ENCODE data around the gene TIRAP.

TIRAP gene

GRCh38 chr11:126318574-126319373, 35.9 kb downstream of the TIRAP start:
- in situ Hi-C loops (cut with HindIII; ENCODE audit: low sequenced_read_pairs): no loop called here

GRCh38 chr11:126319374-126319740, 36.5 kb downstream of the TIRAP start:
- in situ Hi-C loops (cut with HindIII; ENCODE audit: low sequenced_read_pairs): no loop called here

- in situ Hi-C loops (cut with HindIII; ENCODE audit: low sequenced_read_pairs): no loop called here
Observed at GRCh38 chr11:126322996-126323395, 40.1 kb downstream of the TIRAP start.

- in situ Hi-C loops (cut with HindIII; ENCODE audit: low sequenced_read_pairs): no loop called here
Observed at GRCh38 chr11:126327281-126328000, 44.5 kb downstream of the TIRAP start.

DNA sequence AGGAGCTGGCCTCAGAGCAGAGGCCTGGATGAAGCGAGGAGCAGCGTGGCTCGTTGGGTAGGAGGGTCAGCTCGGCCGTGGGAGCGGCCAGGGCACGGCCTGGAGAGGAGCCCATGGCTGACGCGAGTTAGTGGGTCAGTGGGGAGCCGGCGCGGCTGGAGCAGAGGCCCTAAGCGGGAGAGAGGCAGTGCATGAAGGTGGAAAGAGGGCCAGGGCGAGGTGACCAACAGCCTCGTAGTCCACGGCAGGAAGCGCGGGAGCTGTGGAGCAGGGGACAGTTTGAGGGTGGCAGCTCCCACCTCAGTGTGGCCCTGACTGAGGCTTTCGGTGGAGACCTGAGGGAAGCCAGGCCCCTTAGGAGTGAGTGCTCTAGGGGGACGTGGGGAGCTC, 45.1 kb downstream of the TIRAP start:
- in situ Hi-C loops (cut with HindIII; ENCODE audit: low sequenced_read_pairs): no loop called here

- in situ Hi-C loops (cut with HindIII; ENCODE audit: low sequenced_read_pairs): no loop called here
Observed at GRCh38 chr11:126328444-126328843, 45.6 kb downstream of the TIRAP start.

- in situ Hi-C loops (cut with HindIII; ENCODE audit: low sequenced_read_pairs): no loop called here
Observed at GRCh38 chr11:126328938-126329643, 46.2 kb downstream of the TIRAP start.

DNA sequence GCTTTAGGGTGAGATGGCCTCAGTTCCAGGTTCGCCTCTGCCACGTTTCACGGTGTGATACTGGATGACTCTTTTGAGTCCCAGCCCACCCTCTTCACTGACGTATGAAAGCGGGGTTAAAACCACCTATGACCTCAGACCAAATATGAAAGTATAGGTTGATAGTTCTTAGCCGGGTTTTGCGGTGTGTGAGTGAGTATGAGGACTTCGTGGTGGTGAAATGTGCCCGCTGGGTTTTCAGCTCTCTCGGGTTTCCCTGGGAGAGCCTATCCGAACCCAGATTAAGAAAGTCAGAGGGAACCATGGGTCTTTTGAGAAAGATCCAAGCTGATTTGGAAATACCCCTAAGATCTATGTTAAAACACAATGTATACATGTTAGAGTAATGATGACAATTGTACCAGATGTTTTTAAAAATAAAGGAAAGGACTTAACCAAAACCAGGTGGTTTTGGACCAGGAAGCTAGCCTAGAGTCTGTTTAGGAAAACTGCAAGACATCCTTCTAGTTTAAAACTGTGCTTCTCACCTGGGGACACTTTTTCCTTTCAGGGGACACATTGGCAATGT, 46.8 kb downstream of the TIRAP start:
- in situ Hi-C loops (cut with HindIII; ENCODE audit: low sequenced_read_pairs): no loop called here

GRCh38 chr11:126331286-126331685, 48.4 kb downstream of the TIRAP start:
- in situ Hi-C loops (cut with HindIII; ENCODE audit: low sequenced_read_pairs): no loop called here

DNA sequence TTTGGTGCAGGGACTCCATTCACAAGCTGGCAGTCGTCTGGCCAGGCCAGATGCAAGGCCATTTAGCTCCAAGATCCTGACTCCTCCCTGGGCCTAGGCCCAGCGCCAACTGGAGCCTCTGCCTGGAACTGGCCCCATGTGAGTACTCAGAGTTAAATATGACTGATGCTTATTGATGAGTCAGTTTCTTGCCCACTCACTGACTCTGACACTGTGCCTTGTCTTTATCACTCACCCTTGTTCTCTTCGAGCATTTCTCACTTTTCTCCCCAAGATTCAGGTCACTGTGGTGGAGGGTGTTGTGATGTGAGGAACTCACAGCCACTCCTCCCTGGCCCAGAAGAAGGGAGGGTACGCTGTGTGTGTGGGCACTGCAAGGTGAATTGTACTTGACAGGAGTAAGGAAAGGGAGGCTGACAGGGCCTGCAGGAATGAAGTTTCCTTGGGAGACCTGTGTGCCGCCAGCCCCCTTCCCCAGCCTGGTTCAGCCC, 49.4 kb downstream of the TIRAP start:
- in situ Hi-C loops (cut with HindIII; ENCODE audit: low sequenced_read_pairs): no loop called here

- in situ Hi-C loops (cut with HindIII; ENCODE audit: low sequenced_read_pairs): no loop called here
Observed at GRCh38 chr11:126333142-126333541, 50.2 kb downstream of the TIRAP start.

DNA sequence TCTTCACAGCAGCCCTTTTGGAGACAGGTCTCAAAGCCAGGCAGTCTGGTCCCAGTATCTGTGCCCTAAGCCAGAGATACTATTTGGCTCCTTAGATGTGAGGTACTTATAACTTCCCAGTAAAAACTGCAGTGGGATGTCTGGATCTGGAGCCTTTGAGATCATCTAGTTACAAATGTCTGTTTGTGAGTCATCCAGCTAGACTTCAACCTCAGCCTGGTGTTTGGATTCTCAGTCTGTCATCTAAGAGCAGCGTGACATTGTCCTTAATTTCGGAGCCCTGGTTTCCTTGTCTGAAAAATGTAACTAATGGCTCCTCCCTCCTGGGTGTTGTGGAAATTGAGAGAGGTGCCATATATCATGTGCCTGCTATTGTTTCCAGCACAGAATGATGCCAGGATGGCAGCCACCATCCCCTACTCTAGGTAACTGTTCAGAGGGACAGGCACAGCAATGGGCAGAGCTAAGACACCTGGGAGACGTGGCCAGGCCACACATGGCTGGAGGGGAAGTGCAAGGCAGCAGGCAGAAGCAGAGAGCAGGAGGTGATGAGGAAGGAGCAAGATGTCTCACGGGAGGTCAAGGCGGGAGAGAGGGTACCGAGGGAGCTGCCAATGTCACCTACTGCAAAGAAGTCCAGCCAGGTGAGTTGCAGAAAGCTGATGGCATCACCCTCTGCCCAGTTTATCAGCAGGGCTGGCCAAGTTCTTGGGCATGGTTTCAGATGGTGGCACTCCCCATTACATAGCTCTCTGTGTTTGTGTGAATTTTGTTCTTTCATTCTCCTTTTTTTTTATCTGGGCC, 52.0 kb downstream of the TIRAP start:
- in situ Hi-C loops (cut with HindIII; ENCODE audit: low sequenced_read_pairs): no loop called here

GRCh38 chr11:126335463-126335760, 52.5 kb downstream of the TIRAP start:
- in situ Hi-C loops (cut with HindIII; ENCODE audit: low sequenced_read_pairs): no loop called here

DNA sequence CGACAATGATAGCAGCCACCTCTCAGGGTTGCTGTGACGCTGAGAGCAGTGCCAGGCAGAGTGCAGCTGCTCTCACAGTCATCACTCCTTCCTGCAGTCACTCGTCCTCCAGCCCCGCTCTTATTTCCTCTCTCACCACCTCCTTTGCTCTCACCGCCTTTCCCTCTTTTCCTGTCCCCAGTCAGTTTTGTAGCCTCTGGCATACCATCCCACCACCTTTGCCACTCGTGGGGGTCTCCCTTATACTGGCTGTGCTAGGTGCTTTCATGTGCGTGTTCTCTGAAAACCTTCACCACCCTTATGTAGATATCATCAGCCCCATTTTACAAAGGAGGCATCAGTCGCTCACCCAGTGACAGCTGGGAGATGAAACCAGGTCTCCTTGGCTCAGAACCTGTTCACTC, 53.2 kb downstream of the TIRAP start:
- in situ Hi-C loops (cut with HindIII; ENCODE audit: low sequenced_read_pairs): no loop called here

DNA sequence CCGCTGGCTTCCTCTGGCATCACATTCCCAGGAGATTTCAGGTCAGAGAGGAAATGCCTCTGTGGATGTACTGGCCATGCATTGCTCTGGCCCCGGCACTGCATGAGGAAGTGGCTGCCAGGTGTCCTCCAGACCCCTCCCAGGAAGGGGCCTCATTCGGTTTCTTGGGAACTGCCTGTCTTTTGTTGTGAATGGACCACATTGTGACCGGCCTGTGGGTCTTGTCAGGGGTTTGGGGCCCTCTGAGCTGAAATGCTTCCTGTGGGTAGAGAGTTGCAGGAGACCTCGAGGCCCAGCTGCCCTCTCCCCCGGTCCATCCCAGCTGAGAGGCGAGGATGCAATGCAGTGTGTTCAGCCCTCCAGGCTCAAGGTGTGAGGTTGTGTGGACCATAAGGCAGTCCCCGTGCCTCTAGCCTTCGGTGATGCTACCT, 53.8 kb downstream of the TIRAP start:
- in situ Hi-C loops (cut with HindIII; ENCODE audit: low sequenced_read_pairs): no loop called here

- in situ Hi-C loops (cut with HindIII; ENCODE audit: low sequenced_read_pairs): no loop called here
Observed at GRCh38 chr11:126337126-126337473, 54.2 kb downstream of the TIRAP start.

DNA sequence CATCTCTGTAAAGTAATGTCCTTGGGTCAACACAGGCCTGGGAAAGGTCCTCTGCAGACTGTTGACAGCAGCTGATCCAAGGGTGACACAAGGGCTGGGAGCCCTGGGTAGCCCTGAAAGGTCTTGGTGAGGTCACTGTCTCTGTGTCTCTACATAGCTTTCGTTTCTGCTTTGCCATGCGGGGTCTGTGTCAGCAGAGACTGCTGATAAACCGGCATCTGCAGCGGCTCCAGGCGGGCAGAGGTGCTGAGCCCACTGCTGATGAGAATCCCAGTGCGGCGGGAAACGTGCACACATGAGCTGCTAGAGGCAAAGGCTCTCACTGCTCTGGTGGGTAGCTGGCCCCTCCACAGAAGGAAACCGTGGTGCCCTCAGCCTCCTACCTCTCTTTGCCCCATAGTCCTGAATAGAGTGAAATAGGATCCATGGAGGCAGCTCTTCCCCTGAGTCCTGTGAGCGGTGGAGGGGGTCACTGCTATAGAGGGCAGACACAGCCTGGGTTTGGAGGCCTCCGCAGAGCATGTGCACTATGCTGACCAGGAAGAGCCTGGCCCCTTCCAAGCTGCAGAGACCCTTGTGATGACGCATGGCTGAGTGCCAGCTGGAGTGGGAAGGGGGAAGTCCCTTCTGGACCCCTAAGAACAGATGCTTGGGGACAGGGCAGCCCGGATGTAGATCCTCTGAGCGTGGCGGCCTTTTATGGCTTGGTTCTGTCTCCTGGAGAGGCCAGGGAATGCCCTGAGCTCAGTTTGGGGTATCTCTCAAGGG, 54.8 kb downstream of the TIRAP start:
- in situ Hi-C loops (cut with HindIII; ENCODE audit: low sequenced_read_pairs): no loop called here

- in situ Hi-C loops (cut with HindIII; ENCODE audit: low sequenced_read_pairs): no loop called here
Observed at GRCh38 chr11:126338346-126339055, 55.6 kb downstream of the TIRAP start.

GRCh38 chr11:126339073-126339862, 56.4 kb downstream of the TIRAP start:
- in situ Hi-C loops (cut with HindIII; ENCODE audit: low sequenced_read_pairs): no loop called here
